GM10847 (cell line): Measurements from ENCODE around the gene ZFAND2A.

Experiments used
- POLR2A ChIP-seq: IDR thresholded peaks from 2 replicates; pipeline ENCODE4 v1.6.1; 2011; ENCODE audit not compliant: insufficient read length; ENCODE audit errors: extremely low read depth

Gene ZFAND2A

DNA sequence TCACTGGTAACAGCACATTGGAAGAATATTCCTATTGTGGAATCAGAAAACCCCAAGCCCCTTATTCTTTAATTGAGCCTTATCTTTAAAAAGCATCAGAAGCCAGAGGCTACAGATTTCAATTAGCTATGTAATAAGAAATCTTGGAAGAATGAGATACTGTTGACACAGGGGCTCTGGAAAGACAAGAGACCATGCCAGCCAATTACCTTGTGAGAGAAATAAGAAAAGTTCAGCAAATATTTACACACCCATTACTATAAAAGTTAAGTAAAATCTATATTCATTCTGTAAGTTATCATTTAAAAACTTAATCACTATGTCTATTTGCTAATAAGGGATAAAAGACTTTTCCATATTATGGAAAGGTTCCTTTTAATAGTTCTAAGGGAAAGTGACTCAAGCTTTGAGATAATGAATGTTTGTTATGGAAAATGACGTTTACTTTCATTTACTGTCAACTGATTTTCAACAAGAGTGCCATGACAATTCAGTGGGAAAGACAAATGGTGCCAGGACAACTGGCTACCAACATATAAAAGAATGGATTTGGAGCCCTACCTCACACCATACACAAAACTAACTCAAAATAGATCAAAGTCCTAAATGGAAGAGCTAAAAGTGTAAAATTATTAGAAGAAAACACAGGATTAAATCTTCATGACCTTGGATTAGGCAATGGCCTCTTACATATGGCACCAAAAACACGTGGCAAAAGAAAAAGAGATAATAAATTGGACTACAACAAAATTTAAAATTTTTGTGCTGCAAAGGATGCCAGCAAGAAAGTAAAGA is 28.3 kb downstream of the ZFAND2A start:
- no peak for TF ChIP-seq POLR2A

GRCh38 chr7:1130021-1130990 is 29.7 kb downstream of the ZFAND2A start:
- no peak for TF ChIP-seq POLR2A

DNA sequence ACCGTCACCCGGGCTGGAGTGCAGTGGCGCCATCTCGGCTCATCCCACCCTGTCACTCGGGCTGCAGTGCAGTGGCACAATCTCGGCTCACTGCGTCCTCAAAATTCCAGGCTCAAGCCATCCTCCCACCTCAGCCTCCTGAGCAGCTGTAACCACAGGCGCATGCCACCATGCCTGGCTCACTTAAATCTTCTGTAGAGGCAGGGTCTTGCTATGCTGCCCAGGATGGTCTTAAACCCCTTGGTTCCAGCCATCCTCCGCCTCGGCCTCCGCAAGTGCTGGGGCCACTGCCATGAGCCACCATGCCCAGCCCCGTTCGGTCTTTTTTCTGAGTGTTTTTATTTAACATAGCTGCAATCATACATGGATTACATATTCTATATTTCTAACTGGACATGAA is 30.6 kb downstream of the ZFAND2A start:
- no peak for TF ChIP-seq POLR2A

GRCh38 chr7:1127001-1127400 is 33.0 kb downstream of the ZFAND2A start:
- TF ChIP-seq POLR2A = no peak

DNA sequence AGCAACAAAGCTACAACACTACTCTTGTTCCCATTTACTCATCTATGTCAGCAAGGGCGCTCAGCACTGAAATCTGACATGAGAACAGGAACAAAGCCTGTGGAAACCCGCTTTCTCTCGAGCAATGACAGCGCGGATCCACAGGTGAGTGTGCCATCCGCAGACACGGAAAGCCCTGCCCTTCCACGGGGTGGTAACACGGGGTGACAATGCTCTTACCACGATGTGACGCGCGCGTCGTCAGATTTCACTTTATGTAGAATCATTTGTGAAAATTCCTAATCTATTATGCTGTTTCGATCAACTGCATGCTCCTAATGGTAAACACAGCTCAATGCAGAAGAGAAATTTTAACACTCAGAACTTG is 34.4 kb downstream of the ZFAND2A start:
- no peak for TF ChIP-seq POLR2A

DNA sequence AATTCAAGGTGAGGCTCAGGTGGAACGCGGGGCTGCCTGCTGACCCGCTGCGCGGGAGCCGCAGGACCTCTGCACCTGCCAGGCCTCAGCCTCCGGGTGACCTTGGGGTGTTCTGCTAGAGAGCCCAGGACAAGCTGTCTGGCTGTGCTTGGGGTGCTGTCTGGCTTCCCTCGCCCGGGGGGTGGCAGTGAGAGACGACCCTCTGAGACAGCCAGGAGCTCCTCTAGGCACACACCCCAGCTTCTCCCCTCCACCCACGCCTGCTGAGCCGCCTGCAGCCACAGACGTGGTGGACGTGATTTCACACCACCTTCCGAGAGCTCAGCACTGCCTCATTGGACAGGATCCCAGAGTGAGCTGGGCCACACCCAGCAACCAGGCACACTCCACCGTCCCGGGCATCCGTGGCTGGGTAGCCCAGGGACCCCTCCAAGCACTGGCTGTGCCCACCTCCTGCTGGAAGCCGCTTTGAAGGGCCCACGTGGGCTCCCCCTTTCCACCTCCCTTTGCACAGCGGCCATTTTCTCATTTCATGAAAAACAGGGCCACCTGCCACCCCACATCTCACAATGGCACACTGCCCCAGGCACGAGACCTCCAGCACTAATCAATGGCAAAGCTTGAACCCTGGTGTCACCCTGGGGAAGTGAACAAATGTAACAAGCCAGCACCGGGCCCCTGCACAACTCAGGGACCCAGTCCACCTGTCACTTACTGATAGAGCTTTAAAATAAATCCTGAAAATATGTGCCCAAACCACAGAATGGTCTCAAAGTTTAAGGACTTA is 35.0 kb downstream of the ZFAND2A start:
- no peak for TF ChIP-seq POLR2A

DNA sequence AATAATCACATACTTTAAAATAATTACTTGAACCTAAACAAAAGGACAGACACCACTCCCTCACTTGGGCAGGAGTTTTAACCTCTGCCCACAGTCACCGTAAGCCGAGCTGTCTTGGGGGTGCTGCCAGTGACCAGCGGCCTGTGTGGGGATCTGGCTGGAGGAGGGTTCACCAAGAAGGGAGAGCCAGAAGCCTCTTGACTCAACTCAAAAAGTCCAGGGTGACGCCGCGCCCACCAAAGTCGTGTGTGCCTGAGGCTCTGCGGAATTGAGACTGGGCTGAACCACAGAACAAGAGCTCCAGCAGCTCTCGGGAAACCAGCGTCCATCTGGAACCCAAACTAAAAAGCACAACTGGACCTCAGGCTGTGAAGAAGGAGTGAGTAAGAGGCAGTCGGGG is 35.8 kb downstream of the ZFAND2A start:
- TF ChIP-seq POLR2A = no peak

DNA sequence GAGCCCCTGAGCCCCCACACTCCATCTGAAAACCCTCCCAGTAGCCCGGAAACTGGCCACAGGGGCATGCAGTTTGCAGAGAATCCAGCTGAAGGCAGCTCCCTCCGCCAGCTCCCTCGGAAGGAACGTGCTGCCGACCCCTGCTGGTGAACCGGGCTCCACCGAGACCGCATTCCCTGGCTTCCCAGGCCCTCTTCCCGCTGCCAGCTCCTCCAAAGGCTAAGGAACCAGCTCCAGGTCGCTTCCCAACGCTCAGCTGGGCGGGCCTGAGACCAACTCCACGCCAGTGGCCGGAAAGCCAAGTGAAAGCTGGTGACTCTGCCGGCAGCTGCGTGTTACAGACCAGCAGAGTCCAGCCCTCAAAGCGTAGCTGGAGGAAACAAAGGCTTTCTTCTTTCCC is 36.3 kb downstream of the ZFAND2A start:
- no peak for TF ChIP-seq POLR2A

GRCh38 chr7:1122832-1123501 is 37.0 kb downstream of the ZFAND2A start:
- no peak for TF ChIP-seq POLR2A

- TF ChIP-seq POLR2A = no peak
Measured at GRCh38 chr7:1121886-1122831, 37.8 kb downstream of the ZFAND2A start.

DNA sequence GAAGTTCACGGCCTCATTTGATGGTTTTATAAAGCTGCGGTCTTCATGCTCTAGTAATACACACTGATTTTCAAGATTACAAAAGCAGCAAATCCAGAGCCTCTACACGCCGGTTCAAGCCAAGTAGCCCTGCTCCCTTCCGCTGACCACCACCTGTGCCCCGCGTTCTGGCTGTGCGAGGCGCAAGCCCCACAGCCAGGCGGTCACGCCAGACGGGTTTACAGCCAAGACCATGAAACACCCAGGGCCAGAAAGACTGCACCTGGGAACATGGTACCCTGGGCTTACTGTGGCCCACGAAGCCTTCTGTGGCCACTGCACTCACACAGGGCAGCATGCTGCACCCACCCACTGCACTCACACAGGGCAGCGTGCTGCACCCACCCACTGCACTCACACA is 38.5 kb downstream of the ZFAND2A start:
- TF ChIP-seq POLR2A = no peak

- TF ChIP-seq POLR2A = no peak
Measured at GRCh38 chr7:1120791-1121190, 39.2 kb downstream of the ZFAND2A start.

DNA sequence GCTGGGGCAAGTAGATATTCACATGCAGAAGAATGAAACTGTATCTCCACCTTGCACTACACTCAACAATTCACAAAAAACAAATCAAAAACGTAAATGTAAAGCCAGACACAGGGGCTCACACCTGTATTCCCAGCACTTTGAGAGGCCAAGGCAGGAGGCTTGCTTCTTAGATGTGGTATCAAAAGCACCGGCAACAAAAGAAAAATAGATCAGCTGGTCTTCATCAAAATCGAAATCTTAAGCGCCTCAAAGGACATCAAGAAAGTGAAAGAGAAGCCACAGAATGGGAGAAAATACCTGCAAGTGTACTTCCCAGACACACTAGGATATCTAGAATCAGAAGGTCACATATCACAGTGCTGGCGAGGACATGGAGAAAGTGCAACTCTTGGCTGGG is 40.8 kb downstream of the ZFAND2A start:
- TF ChIP-seq POLR2A = no peak
